Right cardiac atrium (tissue), 5 donors: ENCODE results near the gene TRIB2. TPM values are rescaled to one million over a fixed set of nuclear protein-coding genes. Genes with fewer than 3 reads are reported as not detected.

Source experiments
- ATAC-seq, 2 donors: fragments of 200-7000 bp; cut with Tn5 transposase; one replicate each; pipeline versions ENCODE4 v1.8.0 to v1.9.1; 2020; ENCODE audit warnings: moderate library complexity in 2 of 2, mild to moderate bottlenecking in 1 of 2
- DNase-seq, 3 donors: peaks; one replicate each; pipeline ENCODE4 v3.0.0-alpha.2; 2020
- H3K27ac ChIP-seq: one replicate; pipeline ENCODE4 v1.5.1; 2013; ENCODE audit warnings: mild to moderate bottlenecking, low read length, control low read depth, moderate library complexity
- H3K27me3 ChIP-seq: one replicate; pipeline ENCODE4 v1.6.1; 2013; ENCODE audit not compliant: control insufficient read depth, insufficient read depth
- H3K4me1 ChIP-seq: one replicate; pipeline ENCODE4 v1.6.1; 2013; ENCODE audit warnings: low read length; ENCODE audit not compliant: control insufficient read depth, insufficient read depth
- H3K4me3 ChIP-seq: one replicate; pipeline ENCODE4 v1.5.1; 2013; ENCODE audit warnings: low read length, control low read depth
- H3K9me3 ChIP-seq: one replicate; pipeline ENCODE4 v1.6.1; 2013; ENCODE audit warnings: low read length; ENCODE audit not compliant: control insufficient read depth
- WGBS: extraction: QIAGEN DNeasy Blood & Tissue Kit; methylation state at CpG from one replicate; pipeline ENCODE4 v1.1.7; 2013; 5-methylcytosine and 5-hydroxymethylcytosine counted together
- intact Hi-C, 4 donors: fragments of 100-400 bp; cut with DNase I; formaldehyde crosslinking; loops; one replicate each; pipeline versions ENCODE4 v1.11.0 to v1.14.0; 2022 to 2023
- polyA plus RNA-seq: library from polyadenylated mRNA; stranded (reverse); fragments of 200-250 nt; gene quantifications from one replicate; pipeline ENCODE4 v1.2.3, GENCODE V29; 2013
- total RNA-seq, 4 donors: library from RNA; stranded (reverse); fragmentation: NEBNext Ultra II Directional; extraction: Animal tissue kit (Norgen Biotek cat#: 25700); gene quantifications; one replicate each; pipeline ENCODE4 v1.2.1, GENCODE V29; 2021
- donor health status: healthy with polysubstance abuse.
- donor health status: DM: no; HTN: yes; CAD: no.
- donor health status: DM: no; HTN: no; CAD: no.
- donor health status: DM: no; HTN: yes; CAD: no; lungs with severe emphysema.
- donor health status: DM: yes; HTN: yes; CAD: no.

The TRIB2 gene
- total and polyA plus RNA-seq, 5 donors, result 24.7 to 32.2 (median 27.0) TPM

- DNase-seq, result peak in 1 of 3 donors; percentile 33
- 88% methylated on average over 7 of the region's 7 CpGs for WGBS
- ATAC-seq, result no peak
- intact Hi-C loops, result no loop called here
- H3K4me3 ChIP-seq, result no peak overlapping the region
- no peaks in the 10 kb centered on the region for H3K9me3 ChIP-seq
- H3K4me1 ChIP-seq, result no peaks in the 10 kb centered on the region
- no peak overlapping the region for H3K27ac ChIP-seq
- no peaks in the 10 kb centered on the region for H3K27me3 ChIP-seq
Measured at GRCh38 chr2:12750166-12750905, 33.6 kb downstream of the TRIB2 start.

- H3K27ac ChIP-seq, result no peak overlapping the region
- no peak overlapping the region for H3K4me3 ChIP-seq
- 76% methylated on average over 5 of the region's 5 CpGs for WGBS
- intact Hi-C loops, result no loop called here
- no peaks in the 10 kb centered on the region for H3K27me3 ChIP-seq
- DNase-seq (no peak), ATAC-seq (peak in 1 of 2 donors; percentile 31)
- no peaks in the 10 kb centered on the region for H3K4me1 ChIP-seq
- no peaks in the 10 kb centered on the region for H3K9me3 ChIP-seq
Measured at GRCh38 chr2:12754643-12755042, 37.9 kb downstream of the TRIB2 start.

DNA sequence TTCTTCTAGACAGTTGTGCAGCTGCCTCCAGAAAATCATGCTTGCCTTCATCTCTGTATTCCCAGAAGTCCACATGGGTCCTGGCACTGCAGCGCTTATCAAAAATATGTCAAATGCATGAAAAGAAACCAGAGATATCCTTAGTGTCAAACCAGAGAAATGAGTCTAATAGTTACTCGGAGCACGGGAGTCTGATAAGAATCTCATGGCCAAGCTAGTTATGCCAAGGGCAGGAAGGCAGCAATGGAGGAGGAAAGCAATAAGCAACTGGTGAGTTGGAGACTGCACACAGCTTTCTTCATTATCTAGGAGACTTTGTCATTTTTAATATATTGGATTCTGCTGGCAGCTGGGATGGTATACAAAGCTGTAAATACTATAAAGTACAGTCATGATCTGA, 38.6 kb downstream of the TRIB2 start:
- DNase-seq (no peak), ATAC-seq (no peak)
- H3K27ac ChIP-seq, result no peak overlapping the region
- no peaks in the 10 kb centered on the region for H3K9me3 ChIP-seq
- 55% methylated on average over 3 of the region's 3 CpGs for WGBS
- no peak overlapping the region for H3K4me3 ChIP-seq
- intact Hi-C loops, result no loop called here
- H3K27me3 ChIP-seq, result no peaks in the 10 kb centered on the region
- no peaks in the 10 kb centered on the region for H3K4me1 ChIP-seq

DNA sequence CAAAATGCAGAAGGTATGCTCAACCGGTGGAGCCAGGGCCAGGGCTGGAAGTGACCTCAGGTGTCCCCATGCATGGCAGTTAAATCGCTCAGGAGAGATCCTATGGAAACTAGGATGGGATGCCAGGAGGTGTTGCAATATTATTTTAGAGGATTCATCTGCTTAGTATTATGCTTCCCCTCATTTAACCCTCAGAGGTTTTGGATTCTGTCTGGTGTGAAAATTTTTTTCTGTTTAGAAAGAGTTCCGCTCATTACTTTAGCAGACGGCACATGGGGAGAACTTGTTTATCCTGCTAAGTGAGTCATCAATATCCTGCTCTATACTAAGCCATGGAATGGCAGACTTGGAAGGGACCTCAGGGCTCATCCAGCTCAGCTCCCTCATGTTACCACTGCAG, 42.5 kb downstream of the TRIB2 start:
- H3K27ac ChIP-seq, result no peak overlapping the region
- H3K4me1 ChIP-seq, result no peaks in the 10 kb centered on the region
- intact Hi-C loops, result no loop called here
- no peaks in the 10 kb centered on the region for H3K27me3 ChIP-seq
- H3K4me3 ChIP-seq, result no peak overlapping the region
- WGBS, result 73% methylated on average over 4 of the region's 4 CpGs
- DNase-seq (no peak), ATAC-seq (peak in 1 of 2 donors; percentile 56)
- H3K9me3 ChIP-seq, result no peaks in the 10 kb centered on the region

DNA sequence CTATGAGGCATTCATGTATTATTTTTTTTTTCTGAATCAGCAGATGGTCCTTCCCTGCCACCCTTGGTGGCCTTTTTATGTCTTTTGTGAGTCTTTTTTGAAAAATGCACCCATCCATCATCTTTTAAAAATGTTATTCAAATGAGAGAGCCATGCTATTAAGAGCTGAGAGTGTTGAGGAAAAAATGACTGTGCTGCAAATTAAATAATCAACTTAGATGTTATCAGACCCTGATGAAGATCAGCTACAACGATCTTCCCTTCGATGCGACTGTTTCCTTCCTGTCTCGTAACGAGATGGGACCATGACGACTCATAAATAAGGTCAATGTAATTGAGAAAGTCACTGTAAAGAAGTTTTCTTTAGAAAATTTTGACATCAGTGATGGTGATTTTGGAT, 44.4 kb downstream of the TRIB2 start:
- 67% methylated on average over 6 of the region's 6 CpGs for WGBS
- Histone ChIP-seq H3K4me3 (no peak overlapping the region), H3K27me3 (no peaks in the 10 kb centered on the region), H3K9me3 (no peaks in the 10 kb centered on the region), H3K27ac (no peak overlapping the region), H3K4me1 (no peaks in the 10 kb centered on the region)
- intact Hi-C loops, result no loop called here
- ATAC-seq (no peak), DNase-seq (no peak)

- H3K27me3 ChIP-seq, result no peaks in the 10 kb centered on the region
- intact Hi-C loops, result no loop called here
- ATAC-seq, result no peak
Measured at GRCh38 chr2:12762337-12762736, 45.6 kb downstream of the TRIB2 start.

GRCh38 chr2:12762976-12763375, 46.2 kb downstream of the TRIB2 start:
- Histone ChIP-seq H3K27me3 (no peaks in the 10 kb centered on the region), H3K9me3 (no peaks in the 10 kb centered on the region), H3K27ac (no peak overlapping the region), H3K4me1 (no peaks in the 10 kb centered on the region), H3K4me3 (no peak overlapping the region)
- no peak for ATAC-seq
- DNase-seq, result peak in 1 of 3 donors; percentile 31
- intact Hi-C loops, result no loop called here
- WGBS, result 69% methylated on average over 4 of the region's 4 CpGs

More at GRCh38 chr2:12762337-12762736, 45.6 kb downstream of the TRIB2 start:
- peak in 1 of 3 donors; percentile 48 for DNase-seq
- H3K27ac ChIP-seq, result no peak overlapping the region
- no peak overlapping the region for H3K4me3 ChIP-seq
- no peaks in the 10 kb centered on the region for H3K4me1 ChIP-seq
- H3K9me3 ChIP-seq, result no peaks in the 10 kb centered on the region
- 97% methylated on average over 2 of the region's 2 CpGs for WGBS

DNA sequence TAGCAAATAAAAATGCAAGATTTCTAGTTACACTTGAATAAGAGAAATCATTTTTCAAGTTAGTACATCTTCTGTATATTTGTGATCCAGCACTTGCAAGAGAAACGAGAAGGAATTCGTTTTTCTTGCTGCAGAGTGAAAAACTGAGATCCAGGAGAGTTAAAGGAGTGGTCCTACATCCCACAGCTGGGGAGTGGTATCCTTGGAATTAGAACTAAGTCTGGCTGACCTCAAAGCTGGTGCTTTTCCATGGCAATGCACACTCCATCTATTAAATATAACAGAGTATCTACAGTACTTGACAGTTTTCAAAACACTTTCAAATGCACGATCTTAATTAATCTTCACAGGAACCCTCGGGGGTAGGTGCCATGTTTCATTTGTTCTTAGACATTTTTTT, 46.8 kb downstream of the TRIB2 start:
- ATAC-seq (no peak), DNase-seq (no peak)
- no peaks in the 10 kb centered on the region for H3K9me3 ChIP-seq
- H3K27ac ChIP-seq, result no peak overlapping the region
- H3K27me3 ChIP-seq, result no peaks in the 10 kb centered on the region
- WGBS, result 66% methylated on average over 4 of the region's 4 CpGs
- H3K4me3 ChIP-seq, result no peak overlapping the region
- H3K4me1 ChIP-seq, result no peaks in the 10 kb centered on the region
- intact Hi-C loops, result no loop called here

GRCh38 chr2:12764075-12764730, 47.5 kb downstream of the TRIB2 start:
- no peak for DNase-seq
- no peaks in the 10 kb centered on the region for H3K9me3 ChIP-seq
- WGBS, result 69% methylated on average over 4 of the region's 4 CpGs
- intact Hi-C loops, result no loop called here
- H3K27me3 ChIP-seq, result no peaks in the 10 kb centered on the region
- H3K4me3 ChIP-seq, result no peak overlapping the region
- peak in 1 of 2 donors; percentile 74 for ATAC-seq
- no peak overlapping the region for H3K27ac ChIP-seq
- H3K4me1 ChIP-seq, result no peaks in the 10 kb centered on the region

GRCh38 chr2:12764849-12765605, 48.3 kb downstream of the TRIB2 start:
- Histone ChIP-seq H3K27me3 (no peaks in the 10 kb centered on the region), H3K9me3 (no peaks in the 10 kb centered on the region), H3K27ac (no peak overlapping the region), H3K4me1 (no peaks in the 10 kb centered on the region), H3K4me3 (no peak overlapping the region)
- intact Hi-C loops, result no loop called here
- no peak for DNase-seq
- WGBS, result 91% methylated on average over 7 of the region's 7 CpGs
- ATAC-seq, result no peak

GRCh38 chr2:12766421-12766879, 49.7 kb downstream of the TRIB2 start:
- no peak for DNase-seq
- H3K9me3 ChIP-seq, result no peaks in the 10 kb centered on the region
- H3K4me3 ChIP-seq, result no peak overlapping the region
- H3K27ac ChIP-seq, result no peak overlapping the region
- no peak for ATAC-seq
- H3K4me1 ChIP-seq, result no peaks in the 10 kb centered on the region
- 83% methylated on average over 12 of the region's 12 CpGs for WGBS
- no peaks in the 10 kb centered on the region for H3K27me3 ChIP-seq
- intact Hi-C loops, result no loop called here
